SW480 (cell line): Measurements from ENCODE around the gene DCP1B.
A peak's percentile ranks its signal among the peaks of the same experiment; 100 is the strongest.
"Not testable (repeated sequence)": the region's sequence is repeated elsewhere in the genome, so short reads cannot be mapped to it uniquely, and the experiment has no call there.

ENCODE experiments used
- DNase-seq: peaks from one replicate; pipeline ENCODE4 v3.0.0-alpha.2; 2016; ENCODE audit warnings: low spot score

DCP1B gene

DNA sequence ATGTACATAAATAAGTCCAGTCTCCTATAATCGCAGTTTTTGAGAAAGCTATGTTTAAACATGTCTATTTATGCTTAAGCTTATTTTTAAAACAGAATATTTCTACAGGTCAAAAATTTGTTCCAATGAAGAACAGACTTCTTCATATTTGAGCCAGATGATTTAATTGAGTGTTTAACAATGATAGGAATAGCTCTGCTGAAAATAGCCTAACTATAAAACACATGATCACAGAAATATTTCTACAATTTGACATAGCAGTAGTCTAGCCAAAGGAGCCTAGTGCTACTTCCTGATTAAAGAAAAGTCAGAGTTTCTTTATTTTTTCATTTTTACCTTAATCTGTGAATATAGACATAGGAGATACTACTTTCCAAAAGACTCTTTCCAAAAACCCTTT is 29.4 kb downstream of the DCP1B start:
- no peak for DNase-seq

DNA sequence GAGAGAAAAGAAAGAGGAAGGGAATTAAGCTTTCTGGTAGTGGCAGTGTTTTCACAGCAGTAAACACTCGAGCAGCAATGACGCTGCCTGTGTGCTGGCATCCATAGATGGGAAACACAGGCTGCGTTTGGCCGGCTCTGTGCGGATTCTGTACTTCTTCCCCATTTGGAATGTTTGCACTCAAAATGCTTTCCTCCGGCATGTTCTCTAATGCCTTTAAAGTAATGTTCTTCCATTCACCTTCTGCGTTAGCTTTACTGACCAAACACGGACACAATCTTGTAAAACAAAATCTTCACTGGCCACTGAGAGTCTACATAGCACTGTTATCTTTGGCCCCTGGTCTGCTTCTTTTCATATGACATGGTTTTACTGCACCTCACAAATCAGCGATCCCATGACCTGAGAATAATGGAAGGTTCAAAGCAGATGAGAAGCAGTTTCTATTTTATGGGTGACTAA is 31.4 kb downstream of the DCP1B start:
- DNase-seq, result no peak

DNA sequence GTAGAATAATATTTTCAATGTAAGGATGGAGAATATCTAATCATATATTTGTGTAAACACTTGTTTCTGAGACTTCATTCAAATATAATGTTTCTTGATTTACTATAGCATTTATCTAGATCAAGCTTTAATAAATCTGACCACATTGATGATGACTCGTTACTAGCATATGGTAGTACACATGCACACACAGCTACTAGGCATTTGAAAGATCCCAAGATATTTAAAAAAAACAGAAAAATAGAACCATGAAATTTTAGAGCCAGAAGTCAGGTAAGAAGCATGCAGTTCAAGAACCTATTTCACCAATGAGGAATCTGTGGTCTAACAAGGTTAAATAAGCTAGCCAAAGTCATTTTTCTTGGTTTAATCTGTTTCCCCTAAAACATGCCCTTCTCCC is 32.0 kb downstream of the DCP1B start:
- no peak for DNase-seq

DNA sequence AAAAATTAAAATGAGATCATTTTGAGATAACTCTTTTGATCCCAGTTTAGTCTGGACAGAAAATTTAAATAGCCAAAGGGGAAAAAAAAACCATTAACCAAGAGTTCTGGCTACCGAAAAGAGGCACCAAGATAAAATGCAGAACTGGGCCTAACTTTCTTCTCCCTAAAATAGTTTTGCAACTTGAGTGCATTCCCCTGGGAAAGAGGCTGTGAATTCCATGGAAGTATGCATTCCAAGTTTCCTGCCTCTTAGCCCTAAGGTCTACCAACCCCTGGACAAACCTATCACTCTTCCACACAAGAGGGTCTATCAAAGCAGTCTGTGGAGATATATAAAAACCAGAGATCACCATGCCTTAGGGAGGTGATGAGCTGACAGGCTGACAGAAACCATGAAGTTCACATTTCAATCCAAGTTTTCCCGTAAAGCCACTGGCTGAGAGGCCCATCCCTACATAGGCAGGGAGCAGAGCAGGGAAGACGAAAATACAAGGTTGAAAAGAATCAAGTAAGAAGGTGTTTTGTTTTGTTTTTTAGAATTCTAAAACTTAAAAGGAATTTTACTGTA is 33.8 kb downstream of the DCP1B start:
- DNase-seq, result no peak

DNA sequence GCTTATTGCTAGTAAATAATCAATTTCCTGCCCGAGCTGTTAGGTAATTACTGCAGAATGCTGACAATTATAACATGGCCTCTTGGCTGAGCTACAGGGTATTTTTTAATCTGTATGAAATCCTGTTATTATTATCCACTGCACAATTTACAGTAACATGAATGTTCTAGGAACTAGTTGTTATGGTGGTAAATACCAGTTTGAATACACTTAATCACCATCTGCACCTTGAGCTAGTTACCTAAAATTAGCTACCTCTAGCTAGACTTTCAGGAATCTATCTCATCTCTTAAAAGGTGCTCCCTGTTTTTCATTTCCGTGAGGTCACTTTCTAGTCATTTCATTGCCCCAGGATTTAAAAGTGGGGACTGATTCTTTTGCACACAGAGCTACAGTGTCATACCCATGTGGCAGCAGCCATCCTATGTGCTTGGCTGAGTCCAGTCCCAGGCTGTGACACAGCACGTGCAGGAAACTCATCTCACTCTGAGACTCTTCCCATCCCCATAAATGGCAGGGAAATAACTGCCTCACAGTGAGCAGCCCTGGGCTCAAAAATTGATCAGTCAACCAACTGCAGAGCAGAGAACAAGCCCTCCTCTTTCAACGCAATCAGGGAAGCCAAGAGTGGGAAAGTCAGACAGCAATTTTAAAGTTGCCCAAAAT is 37.6 kb downstream of the DCP1B start:
- no peak for DNase-seq

DNA sequence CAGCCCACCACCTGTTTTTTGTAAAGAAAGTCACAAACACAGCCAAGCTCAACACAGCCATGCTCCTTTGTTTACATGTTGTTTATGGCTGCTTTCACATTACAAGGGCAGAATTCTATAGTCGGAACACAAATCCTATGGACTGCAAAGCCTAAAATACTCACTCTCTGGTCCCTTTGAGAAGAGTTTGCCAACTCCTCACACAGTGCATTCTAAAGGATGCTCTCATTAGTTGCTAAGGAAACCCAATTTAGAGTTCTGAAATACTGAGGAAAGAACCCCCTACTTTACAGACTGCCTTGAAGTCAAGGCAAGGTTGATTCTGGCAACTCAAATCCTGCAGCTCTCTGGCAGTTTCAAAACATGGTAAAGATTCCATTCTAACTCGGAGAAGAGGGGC is 38.3 kb downstream of the DCP1B start:
- DNase-seq, result no peak

DNA sequence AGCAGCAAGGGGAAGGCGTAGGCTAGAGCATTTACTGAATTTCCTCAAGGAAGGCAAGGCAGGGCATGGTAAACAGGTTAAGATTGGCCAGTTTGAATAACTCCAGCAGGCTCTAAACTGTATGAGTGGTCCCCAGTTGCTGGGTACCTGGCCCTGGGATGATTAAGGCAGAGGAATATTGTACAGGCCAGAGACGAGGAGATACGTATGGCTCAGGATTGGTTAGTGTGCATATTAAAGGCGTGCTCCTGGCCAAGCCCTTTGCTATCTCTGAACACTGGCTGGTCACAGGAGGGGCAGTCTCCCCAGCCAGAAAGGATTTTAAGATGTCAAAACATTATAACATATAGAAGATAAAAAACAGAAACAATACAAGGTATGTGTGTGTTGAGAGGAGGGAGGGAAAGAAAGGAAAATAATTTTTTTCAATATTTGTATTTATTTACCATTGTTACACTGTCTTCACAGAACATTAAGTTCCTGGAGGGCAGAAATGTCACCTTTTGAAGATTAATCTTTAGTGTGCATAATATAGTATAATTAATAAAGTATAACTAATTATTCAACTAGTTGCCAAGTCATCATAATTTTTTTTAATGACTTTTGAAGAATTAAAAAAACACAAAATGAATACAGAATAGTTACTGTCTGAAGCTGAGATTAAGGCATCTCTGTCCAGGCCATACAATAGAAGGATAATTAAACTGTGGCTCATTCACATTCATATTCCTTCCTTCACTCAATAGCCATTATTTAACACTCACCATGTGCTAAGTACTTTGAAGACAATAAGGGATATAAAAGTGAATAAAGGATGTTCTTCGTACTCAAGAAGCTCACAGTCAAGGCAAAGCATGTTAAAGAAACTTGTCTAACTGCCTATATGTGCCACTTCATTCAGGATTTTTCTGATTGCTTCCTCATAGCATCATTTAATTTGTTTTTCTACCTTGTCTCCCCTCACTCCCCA is 41.9 kb downstream of the DCP1B start:
- DNase-seq, result no peak

DNA sequence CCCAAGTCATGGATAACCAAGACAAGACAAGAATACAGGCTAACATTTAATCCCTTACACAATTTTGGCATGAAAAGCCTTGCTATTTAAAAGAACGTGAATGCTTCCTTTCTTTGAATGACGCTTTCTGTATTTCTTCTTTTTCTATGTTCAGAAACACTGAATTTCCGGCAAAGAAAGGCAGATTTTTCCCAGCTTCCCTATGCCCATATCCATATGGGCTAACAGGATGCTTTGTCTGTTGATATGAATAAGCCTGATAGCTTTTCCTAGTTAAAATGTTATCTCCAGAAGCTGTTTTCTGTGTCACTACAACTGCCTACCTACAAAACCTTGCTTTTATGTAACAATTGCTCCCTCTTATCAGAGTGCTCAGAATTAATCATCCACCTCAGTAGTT is 47.5 kb downstream of the DCP1B start:
- DNase-seq, result no peak

DNA sequence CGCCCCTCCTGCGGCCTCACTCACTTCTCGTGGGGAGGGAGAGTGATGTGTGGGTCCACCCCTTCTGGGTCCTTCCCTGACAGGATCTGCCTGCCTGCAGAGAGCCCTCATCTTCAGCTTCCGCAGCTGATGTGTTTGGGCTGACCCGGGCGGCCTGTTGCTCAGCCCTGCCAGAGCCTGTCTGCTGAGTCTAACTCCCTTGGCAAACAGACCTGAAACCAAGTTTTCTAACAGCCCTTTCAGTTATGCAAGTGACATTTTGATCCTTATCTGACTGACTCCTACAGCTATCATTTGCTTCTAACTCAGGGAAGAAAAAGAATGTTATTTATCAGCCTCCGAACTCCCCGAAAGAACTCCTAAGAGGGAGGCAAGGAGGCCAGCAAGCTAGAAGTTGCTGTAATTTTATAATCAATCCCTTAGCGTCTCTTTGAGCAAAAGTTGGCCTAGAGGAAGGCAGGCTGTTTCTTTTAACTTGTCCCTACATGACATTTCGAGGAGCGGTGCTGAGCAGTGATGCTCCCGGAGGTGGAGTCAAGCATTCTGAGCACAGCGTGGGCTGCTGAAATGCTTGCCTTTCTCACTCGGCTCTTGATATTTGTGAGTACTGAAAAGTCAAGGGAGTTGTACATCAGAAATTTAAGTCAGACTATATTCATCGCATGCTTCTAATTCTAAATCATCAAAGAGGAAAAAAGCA is 54.3 kb downstream of the DCP1B start:
- no peak for DNase-seq

DNA sequence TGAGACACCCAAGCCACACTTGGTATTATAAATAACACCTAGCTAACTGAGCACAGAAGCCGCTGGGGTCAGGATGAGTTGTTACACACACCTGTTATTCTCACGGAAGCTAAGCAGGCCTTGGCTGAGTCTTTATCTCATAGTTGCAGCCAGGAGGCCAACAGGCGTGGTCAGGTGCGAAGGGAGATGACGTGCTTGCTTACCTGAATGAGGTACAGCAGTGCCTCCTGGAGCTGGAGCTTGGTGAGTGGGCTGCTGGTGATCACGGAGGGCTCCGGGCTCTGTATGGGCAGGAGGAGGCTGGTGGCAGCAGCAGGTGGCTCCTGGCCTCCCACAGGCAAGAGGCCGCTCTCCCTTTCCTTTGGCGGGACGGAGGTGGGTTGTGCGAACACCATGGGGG is 55.4 kb downstream of the DCP1B start:
- DNase-seq, result no peak

DNA sequence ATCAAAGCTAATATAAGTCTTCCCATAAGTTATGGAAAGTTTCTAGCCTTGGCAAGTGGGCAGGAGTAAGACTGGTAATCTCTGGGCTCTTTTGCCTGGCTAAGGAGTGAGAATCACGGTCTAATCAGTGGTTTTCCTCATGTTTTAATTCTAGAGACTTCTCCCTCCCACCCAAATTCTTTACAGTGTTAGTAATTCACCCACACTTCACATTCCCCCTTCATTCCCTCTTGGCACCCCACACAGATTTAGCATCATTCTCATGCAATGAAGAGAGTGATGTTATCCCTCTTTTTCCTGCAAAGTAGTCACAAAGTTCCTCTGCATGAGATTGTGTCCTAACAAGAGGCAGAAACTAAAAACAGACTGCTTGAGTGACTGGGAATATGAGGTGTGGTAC is 57.2 kb downstream of the DCP1B start:
- no peak for DNase-seq

DNA sequence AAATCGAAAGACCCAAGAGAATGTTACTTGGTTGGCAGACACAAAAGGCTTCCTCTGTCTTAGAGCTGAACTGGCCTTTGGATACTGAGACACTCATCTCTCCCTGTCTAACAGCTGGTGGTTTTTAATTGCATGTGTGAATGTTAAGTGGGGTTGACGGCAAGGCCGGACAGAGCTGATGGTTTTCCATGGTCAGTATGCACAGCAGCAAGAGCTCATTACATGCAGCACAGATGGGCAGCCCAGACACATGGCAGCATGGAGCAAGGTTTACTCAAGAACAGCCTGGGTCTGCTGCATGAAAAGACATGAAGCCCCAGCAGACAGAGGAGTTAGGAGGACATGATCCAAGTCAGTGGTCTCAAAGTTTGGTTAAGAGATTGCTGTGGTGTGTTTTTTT is 58.0 kb downstream of the DCP1B start:
- DNase-seq, result no peak

DNA sequence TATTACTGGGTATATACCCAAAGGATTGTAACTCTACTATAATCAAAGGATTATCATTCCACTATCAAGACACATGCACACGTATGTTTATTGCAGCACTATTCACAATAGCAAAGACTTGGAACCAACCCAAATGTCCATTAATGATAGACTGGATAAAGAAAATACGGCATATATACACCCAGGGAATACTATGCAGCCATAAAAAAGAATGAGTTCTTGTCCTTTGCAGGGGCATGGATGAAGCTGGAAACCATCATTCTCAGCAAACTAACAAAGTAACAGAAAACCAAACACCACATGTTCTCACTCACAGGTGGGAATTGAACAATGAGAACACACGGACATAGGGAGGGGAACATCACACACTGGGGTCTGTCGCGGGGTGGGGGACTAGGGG is 58.8 kb downstream of the DCP1B start:
- DNase-seq, result not testable (repeated sequence)

DNA sequence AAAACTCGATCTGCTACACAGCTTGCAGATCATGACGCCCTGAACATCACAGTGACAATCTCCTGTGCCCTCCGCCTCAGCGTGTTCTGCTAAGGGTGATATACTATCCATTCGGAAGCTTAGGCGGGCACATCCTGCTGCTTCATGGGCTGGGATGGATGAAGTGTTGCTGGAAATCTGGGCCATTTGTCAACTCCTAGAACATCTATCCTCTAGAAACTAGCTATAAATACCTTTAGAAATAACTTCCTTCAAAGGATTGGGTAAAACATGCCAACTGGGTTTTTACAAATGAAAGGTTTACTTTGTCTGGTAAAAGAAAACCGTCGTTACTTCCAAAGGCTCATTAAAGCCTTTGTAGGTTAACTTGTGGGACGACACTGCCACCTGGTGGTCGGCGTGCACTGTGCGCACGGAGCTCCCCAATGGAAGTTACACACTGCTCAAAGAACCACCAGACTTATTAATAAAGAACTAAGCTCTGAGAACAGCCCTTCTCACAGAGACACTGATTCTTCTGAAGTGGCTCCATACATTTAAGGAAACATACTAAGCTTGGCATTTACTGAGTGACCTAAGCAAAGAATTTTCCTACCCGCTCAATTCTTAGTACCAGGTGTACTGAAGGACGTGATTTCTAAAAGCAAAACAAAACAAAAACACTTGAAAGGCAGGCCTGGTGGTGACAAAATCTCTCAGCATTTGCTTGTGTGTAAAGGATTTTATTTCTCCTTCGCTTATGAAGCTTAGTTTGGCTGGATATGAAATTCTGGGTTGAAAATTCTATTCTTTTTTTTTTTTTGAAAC is 64.3 kb downstream of the DCP1B start:
- peak; percentile 80 for DNase-seq

DNA sequence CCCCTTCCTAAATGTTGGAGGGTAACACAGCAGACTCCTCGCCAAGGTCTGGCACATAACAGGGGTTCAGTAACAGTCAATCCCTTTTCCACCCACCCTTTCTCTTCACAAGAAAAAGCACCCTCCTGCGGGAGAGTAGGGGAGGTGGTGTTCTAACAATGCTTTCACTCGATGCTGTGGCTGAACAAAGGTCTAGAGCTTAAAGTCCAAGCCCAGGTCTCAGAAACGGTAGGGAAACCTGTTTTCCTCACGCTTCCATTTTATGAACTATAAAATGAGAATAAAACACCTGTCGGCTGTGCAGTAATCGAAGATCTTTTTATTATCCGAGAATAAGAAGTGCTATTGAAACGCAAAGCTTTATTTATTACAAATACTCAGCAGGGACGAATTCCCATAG is 64.9 kb downstream of the DCP1B start:
- no peak for DNase-seq

DNA sequence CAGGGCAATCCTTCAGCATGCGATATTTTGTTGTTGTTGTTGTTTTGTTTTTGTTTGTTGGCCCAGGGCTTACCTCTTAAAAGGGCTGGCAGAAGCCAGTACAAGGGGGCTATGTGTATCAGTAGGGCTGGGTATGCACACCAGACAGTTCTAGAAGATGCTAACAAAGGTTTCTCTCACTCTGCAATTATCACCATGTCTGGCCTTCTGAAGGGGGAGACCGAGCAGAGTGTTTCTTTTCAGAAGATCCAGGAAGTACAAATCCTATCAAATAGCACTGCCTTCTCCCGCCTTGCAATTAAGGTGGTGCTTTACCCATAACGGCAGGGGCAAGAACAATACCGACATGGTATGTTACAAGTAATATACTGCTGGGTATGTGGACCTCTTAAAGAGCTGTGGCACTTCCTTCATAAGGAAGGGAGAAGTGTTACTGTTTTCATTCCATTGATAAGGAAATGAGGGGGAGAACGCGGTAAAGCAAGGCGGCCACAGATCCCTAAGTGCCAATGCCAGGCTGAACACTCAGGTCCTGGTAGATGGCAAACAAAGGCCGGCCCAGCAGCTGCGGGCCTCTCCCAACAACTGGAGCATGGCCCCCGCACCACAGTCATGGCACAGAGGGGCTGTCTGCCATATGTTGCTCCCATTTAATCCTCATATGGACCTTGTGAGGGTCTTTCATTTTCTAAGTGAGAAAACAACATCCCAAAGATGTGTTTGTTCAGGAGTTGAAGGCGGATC is 66.6 kb downstream of the DCP1B start:
- DNase-seq, result no peak

DNA sequence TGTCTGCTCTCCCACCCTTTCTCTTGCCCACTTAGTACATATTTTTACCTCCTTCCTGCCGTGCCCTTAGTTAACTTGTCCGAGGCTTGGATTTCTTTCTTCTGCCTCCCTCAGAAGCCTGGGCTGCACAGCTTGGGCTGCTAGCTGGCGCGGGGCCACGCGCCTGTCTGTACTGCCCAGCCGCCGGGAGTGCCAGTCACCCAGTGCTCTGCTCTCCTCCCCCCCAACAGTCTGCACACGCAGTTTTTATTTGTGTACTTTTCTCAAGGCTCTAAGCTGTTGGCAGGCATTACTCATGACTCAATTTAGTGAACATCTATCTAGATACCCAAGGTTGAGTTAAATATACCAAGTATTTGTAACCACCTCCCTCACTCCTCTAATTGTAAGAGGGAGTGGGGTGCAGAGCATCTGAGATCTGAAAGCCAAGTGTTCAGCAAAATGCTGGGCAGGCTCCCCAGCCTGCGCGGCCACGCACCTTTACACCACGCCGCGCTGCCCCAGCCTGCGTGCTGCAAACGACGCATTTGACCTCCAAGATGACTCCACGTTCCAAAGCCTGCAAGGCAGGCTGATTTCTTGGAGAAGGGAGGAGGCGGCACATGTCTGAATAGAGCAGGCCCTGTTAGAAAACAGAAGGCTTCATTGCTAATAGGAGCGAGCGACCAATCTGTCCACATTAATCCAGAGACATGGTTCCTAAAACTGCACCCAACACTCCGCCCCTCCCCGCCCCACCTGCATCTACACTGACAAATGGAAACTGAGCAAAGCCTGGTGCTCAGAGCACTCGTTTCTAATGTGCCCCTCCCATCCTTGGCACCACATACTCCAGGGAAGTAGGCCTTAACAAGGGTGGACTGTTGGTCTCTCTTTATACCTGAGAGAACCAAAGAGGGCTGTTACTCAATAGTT is 67.6 kb downstream of the DCP1B start:
- no peak for DNase-seq

DNA sequence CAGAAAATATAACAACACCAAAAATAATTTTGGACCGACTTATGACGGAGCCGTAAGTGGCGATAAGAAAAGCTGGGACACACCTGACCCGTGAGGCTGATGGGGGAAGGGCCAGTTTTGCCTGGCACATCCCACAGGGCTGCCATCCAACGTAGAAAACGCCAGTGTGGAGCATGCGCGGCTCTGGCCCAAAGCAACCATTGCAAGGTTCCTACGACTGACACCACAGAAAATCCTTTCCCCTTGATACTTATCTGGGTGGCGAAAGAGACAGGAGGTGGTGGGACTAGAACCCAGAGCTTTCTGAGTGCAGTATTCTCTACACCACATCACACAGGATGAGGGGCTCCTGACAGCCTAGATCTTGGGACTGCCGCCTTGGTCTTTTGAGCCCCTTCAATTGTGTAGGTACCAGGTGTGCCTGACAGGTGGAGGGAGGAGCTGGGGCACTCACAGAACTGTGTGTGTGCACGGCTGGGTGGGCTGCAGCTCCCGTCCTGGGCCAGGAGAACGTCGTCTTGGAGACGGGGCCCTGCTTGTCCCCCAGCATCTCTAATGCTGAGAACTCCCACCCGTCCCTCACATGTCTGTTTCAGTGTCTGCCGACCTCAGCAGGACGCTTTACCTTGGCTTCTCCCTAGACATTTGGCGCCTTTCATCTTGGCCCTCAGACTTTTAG is 68.4 kb downstream of the DCP1B start:
- DNase-seq, result no peak

DNA sequence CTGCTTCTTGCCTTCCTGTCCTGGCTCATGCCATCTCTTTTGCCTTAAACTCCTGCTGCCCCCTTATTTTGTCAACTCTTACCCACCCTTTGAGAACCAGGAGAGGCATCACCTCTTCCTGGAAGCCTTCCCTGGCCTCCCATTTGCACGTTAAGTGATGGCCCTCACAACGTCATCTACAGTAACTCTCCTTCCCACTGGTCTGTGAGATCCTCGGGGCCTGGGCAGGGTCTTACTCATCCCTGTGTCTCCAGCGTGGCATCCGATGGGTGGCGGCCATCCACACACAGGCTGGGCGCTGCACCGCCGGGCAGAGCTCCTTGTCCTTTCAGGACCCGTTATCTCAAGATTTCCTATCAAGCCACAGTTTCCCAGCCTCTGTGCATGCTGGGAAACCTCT is 69.0 kb downstream of the DCP1B start:
- no peak for DNase-seq
